GM10248 (cell line): Measurements from ENCODE around the gene ME3.

ENCODE experiments used
- CTCF ChIA-PET: fragments of 300-600 bp; sonication (Branson Sonifier 250); formaldehyde crosslinking; extraction: SDS; loops from one replicate; lab custom pipeline; 2021; ENCODE audit warnings: antibody characterized with exemption; lab: Yijun Ruan, JAX
- POLR2A ChIA-PET: fragments of 350-650 bp; sonication (Branson Sonifier 250); formaldehyde crosslinking; extraction: SDS; loops from one replicate; lab custom pipeline; 2020; ENCODE audit warnings: antibody characterized with exemption; lab: Yijun Ruan, JAX
- DNase-seq: peaks from one replicate; pipeline ENCODE4 v3.0.0; 2012; ENCODE audit errors: extremely low spot score
- CTCF ChIP-seq: IDR thresholded peaks from 2 replicates; pipeline ENCODE4 v1.5.1; 2012; ENCODE audit warnings: mild to moderate bottlenecking, low read depth; ENCODE audit errors: extremely low read depth, missing control alignments, control extremely low read depth

ME3 gene

DNA sequence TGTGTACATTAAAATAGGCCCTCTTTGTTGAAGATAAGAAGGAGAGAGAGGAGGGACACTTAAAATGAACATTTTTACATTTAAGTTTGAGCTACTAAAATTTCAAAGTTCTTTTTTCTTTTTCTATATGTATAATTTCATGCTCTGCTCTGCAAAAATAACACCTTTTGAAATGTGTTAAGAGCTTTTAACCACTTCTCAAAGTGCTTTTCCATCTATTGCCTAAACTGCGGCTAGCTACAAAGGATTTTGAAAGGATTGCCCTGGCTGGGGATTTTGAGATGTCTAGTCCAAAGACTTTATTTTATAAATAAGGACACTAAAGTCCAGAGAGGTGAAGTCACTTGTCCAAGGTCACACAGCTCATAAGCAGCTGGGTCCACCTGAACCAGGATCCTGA lies 159.3 kb downstream of the ME3 start:
- POLR2A ChIA-PET, result no interaction called here
- CTCF ChIA-PET, result interaction anchor here (0.9 to 1.4 kb wide), 2 partner anchors 55 to 95 kb away, joined by 3 to 5 read pairs; no protein-coding TSS in a partner anchor
- DNase-seq, result no peak
- TF ChIP-seq CTCF, result no peak

DNA sequence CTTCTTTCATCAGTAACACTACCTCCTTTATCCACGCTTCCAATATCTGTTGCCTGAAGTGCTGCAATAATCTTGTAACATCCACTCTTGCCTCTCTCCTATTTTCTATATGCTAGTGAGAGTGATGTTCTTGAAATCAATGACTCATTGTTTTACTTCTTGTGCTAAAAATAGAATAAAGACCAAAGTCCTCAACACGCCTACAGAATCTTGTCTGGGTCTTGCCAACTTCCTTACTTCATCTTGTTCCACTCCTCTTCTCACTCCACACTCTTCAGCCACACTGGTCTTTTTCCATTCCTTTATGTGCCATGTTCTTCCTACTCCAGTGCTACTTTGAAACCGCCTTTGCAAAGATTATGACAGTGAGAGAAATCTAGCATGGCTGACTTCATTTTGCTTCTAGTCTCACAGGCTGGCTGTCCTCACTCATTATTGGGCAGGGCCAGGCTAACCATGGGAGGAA lies 161.3 kb downstream of the ME3 start:
- peak; percentile 34 for DNase-seq
- ChIA-PET POLR2A (no interaction called here), CTCF (no interaction called here)
- no peak for TF ChIP-seq CTCF

- POLR2A ChIA-PET, result no interaction called here
- DNase-seq, result no peak
- CTCF ChIA-PET, result no interaction called here
These were observed 161.7 kb downstream of the ME3 start for GRCh38 chr11:86510674-86511073.

GRCh38 chr11:86510097-86510496 lies 162.3 kb downstream of the ME3 start:
- ChIA-PET CTCF (no interaction called here), POLR2A (no interaction called here)
- DNase-seq, result no peak
- TF ChIP-seq CTCF, result no peak

More at GRCh38 chr11:86510674-86511073, 161.7 kb downstream of the ME3 start:
- no peak for TF ChIP-seq CTCF

DNA sequence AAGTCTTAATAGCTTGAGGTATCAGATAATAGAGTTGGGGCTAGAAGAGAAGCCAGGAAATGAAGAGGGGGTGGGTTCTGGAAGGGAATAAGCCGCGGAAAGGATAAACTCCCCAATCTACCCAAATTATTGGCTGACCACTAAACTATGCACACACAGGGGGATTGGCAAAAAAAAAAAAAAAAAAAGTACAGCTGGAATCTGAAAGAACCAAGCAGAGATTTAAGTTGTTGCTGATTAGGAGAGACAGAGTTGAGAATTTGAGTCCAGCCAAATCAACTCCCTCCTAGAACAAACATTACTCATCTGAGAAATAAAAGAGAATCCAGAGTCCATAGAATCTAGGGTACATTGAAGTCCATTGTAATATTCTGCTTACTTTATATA lies 162.8 kb downstream of the ME3 start:
- CTCF ChIA-PET, result no interaction called here
- POLR2A ChIA-PET, result no interaction called here
- DNase-seq, result no peak
- TF ChIP-seq CTCF, result no peak

- CTCF ChIA-PET, result no interaction called here
- TF ChIP-seq CTCF, result no peak
- POLR2A ChIA-PET, result no interaction called here
- no peak for DNase-seq
These were observed 163.5 kb downstream of the ME3 start for GRCh38 chr11:86508604-86509587.
